Neural cell (in vitro differentiated cells): Measurements from ENCODE around the gene APH1B.

Source experiments
- CTCF ChIP-seq: fragments of 450-650 bp; IDR thresholded peaks from 2 replicates; pipeline ENCODE4 v1.5.1; 2014; ENCODE audit warnings: antibody characterized with exemption, mild to moderate bottlenecking, moderate library complexity; ENCODE audit not compliant: poor library complexity, severe bottlenecking
- EP300 ChIP-seq: fragments of 450-650 bp; conservative IDR thresholded peaks from 2 replicates; pipeline ENCODE4 v1.6.1; 2014; ENCODE audit warnings: antibody characterized with exemption, mild to moderate bottlenecking, moderate library complexity; ENCODE audit not compliant: poor library complexity, severe bottlenecking
- EZH2 ChIP-seq: fragments of 200-600, 300-800 bp; shearing (Covaris generic), sonication (generic); IDR thresholded peaks from 2 replicates; pipeline ENCODE4 v1.6.1; 2014; ENCODE audit warnings: antibody characterized with exemption, low read length, borderline replicate concordance, mild to moderate bottlenecking; ENCODE audit not compliant: insufficient read depth, poor library complexity, severe bottlenecking
- MXI1 ChIP-seq: fragments of 450-650 bp; conservative IDR thresholded peaks from 2 replicates; pipeline ENCODE4 v1.6.1; 2014; ENCODE audit warnings: antibody characterized with exemption, mild to moderate bottlenecking; ENCODE audit not compliant: poor library complexity, severe bottlenecking
- POLR2AphosphoS5 ChIP-seq: IDR thresholded peaks from 2 replicates; pipeline ENCODE4 v1.6.1; 2012
- RAD21 ChIP-seq: fragments of 450-650 bp; conservative IDR thresholded peaks from 2 replicates; pipeline ENCODE4 v1.6.1; 2014; ENCODE audit warnings: antibody characterized with exemption, mild to moderate bottlenecking, moderate library complexity
- REST ChIP-seq: IDR thresholded peaks from 2 replicates; pipeline ENCODE4 v1.6.1; 2012; ENCODE audit warnings: borderline replicate concordance
- SMC3 ChIP-seq: fragments of 450-650 bp; conservative IDR thresholded peaks from 2 replicates; pipeline ENCODE4 v1.6.1; 2014; ENCODE audit warnings: antibody characterized with exemption, mild to moderate bottlenecking, moderate library complexity; ENCODE audit not compliant: poor library complexity
- TAF1 ChIP-seq: IDR thresholded peaks from 2 replicates; pipeline ENCODE4 v1.6.1; 2012; ENCODE audit warnings: low read depth

GRCh38 chr15:63238796-63239195 is 38.6 kb upstream of the APH1B start:
- TF ChIP-seq CTCF (no peak), SMC3 (no peak), EP300 (no peak), TAF1 (no peak), POLR2AphosphoS5 (no peak), EZH2 (no peak), REST (no peak), RAD21 (no peak), MXI1 (no peak)
